Measurements from ENCODE around the gene FGF14. TPM values are rescaled to one million over a fixed set of nuclear protein-coding genes. Genes with fewer than 3 reads are reported as not detected.

Gene FGF14
- total RNA-seq, 1 donor from 2014 or later: not detected

- DNase-seq (ENCODE audit: low read depth): no peak
- no peak overlapping the region for H3K4me3 ChIP-seq (ENCODE audit: low read depth, low read length)
- peaks cover 5% of the 10 kb centered on the region for H3K27me3 ChIP-seq (ENCODE audit: control insufficient read depth, insufficient read depth, low read length)
- H3K36me3 ChIP-seq (ENCODE audit: control insufficient read depth, insufficient read depth, low read length): no peaks in the 10 kb centered on the region
- no peak for TF ChIP-seq CTCF (IDR thresholded peaks at IDR 0.05; ENCODE audit: insufficient read depth, low read length, poor library complexity, severe bottlenecking)
These were observed 5.9 kb downstream of the FGF14 start for GRCh38 chr13:102395939-102396338.

- no peak for TF ChIP-seq CTCF (IDR thresholded peaks at IDR 0.05; ENCODE audit: insufficient read depth, low read length, poor library complexity, severe bottlenecking)
- no peak overlapping the region for H3K4me3 ChIP-seq (ENCODE audit: low read depth, low read length)
- H3K36me3 ChIP-seq (ENCODE audit: control insufficient read depth, insufficient read depth, low read length): no peaks in the 10 kb centered on the region
- peaks cover 2% of the 10 kb centered on the region for H3K27me3 ChIP-seq (ENCODE audit: control insufficient read depth, insufficient read depth, low read length)
- DNase-seq (ENCODE audit: low read depth): no peak
These were observed 6.7 kb downstream of the FGF14 start for GRCh38 chr13:102395174-102395573.

- no peaks in the 10 kb centered on the region for H3K36me3 ChIP-seq (ENCODE audit: control insufficient read depth, insufficient read depth, low read length)
- peak overlapping the region; percentile 78 for H3K4me3 ChIP-seq (ENCODE audit: low read depth, low read length)
- peak; percentile 60 for TF ChIP-seq CTCF (IDR thresholded peaks at IDR 0.05; ENCODE audit: insufficient read depth, low read length, poor library complexity, severe bottlenecking)
- DNase-seq (ENCODE audit: low read depth): peak; percentile 61
- H3K27me3 ChIP-seq (ENCODE audit: control insufficient read depth, insufficient read depth, low read length): no peaks in the 10 kb centered on the region
These were observed 7.4 kb downstream of the FGF14 start for GRCh38 chr13:102394158-102395053.

- TF ChIP-seq CTCF (IDR thresholded peaks at IDR 0.05; ENCODE audit: insufficient read depth, low read length, poor library complexity, severe bottlenecking): no peak
- Histone ChIP-seq H3K36me3 (ENCODE audit: control insufficient read depth, insufficient read depth, low read length) (no peaks in the 10 kb centered on the region), H3K27me3 (ENCODE audit: control insufficient read depth, insufficient read depth, low read length) (no peaks in the 10 kb centered on the region), H3K4me3 (ENCODE audit: low read depth, low read length) (no peak overlapping the region)
- DNase-seq (ENCODE audit: low read depth): no peak
These were observed 9.2 kb downstream of the FGF14 start for GRCh38 chr13:102392481-102393209.

GRCh38 chr13:102386461-102386860 lies 15.4 kb downstream of the FGF14 start:
- TF ChIP-seq CTCF (IDR thresholded peaks at IDR 0.05; ENCODE audit: insufficient read depth, low read length, poor library complexity, severe bottlenecking): no peak
- DNase-seq (ENCODE audit: low read depth): no peak
- H3K27me3 ChIP-seq (ENCODE audit: control insufficient read depth, insufficient read depth, low read length): no peaks in the 10 kb centered on the region
- no peak overlapping the region for H3K4me3 ChIP-seq (ENCODE audit: low read depth, low read length)
- no peaks in the 10 kb centered on the region for H3K36me3 ChIP-seq (ENCODE audit: control insufficient read depth, insufficient read depth, low read length)
